ENCODE measurements around the gene CNN2.

The CNN2 gene

GRCh38 chr19:1011831-1012333, 14.5 kb upstream of the CNN2 start:
- Histone ChIP-seq H2AFZ (ENCODE audit: low read length, unreplicated experiment) (no peak overlapping the region), H3K79me2 (ENCODE audit: control insufficient read depth, insufficient read depth, low read length, unreplicated experiment) (peaks cover 35% of the 10 kb centered on the region), H3K4me3 (ENCODE audit: low read depth, low read length) (no peak overlapping the region), H3K27me3 (ENCODE audit: insufficient read depth, low read length) (no peaks in the 10 kb centered on the region), H3K36me3 (ENCODE audit: insufficient read depth, low read length) (no peaks in the 10 kb centered on the region), H3K27ac (ENCODE audit: low read depth, low read length) (no peak overlapping the region), H3K4me1 (ENCODE audit: control insufficient read depth, insufficient read depth, low read length, unreplicated experiment) (peaks cover 8% of the 10 kb centered on the region)

DNA sequence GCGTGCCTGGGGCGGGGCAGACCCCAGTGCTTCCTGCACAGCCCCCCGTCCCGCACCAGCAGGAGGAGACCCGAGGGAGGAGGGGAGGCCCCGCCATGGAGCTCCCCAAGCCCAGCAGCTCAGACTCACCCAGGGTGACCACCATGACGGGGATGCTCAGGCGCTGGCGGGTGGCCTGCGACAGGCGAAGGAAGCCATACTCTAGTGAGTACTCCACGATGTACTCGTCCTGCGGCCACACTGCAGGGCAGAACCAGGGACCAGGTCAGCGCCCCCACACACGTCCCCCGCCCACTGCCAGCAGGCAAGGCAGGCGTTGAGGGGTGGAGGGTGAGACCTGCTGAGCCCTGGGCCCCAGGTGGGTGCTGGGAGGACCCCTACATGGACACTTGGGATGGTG, 14.1 kb upstream of the CNN2 start:
- Histone ChIP-seq H3K79me2 (ENCODE audit: control insufficient read depth, insufficient read depth, low read length, unreplicated experiment) (peaks cover 40% of the 10 kb centered on the region), H3K27me3 (ENCODE audit: insufficient read depth, low read length) (no peaks in the 10 kb centered on the region), H3K4me3 (ENCODE audit: low read depth, low read length) (no peak overlapping the region), H3K4me1 (ENCODE audit: control insufficient read depth, insufficient read depth, low read length, unreplicated experiment) (peaks cover 12% of the 10 kb centered on the region), H3K36me3 (ENCODE audit: insufficient read depth, low read length) (no peaks in the 10 kb centered on the region), H3K27ac (ENCODE audit: low read depth, low read length) (no peak overlapping the region), H2AFZ (ENCODE audit: low read length, unreplicated experiment) (no peak overlapping the region)

- Histone ChIP-seq H3K4me1 (ENCODE audit: control insufficient read depth, insufficient read depth, low read length, unreplicated experiment) (peaks cover 21% of the 10 kb centered on the region), H3K79me2 (ENCODE audit: control insufficient read depth, insufficient read depth, low read length, unreplicated experiment) (peaks cover 48% of the 10 kb centered on the region), H3K27me3 (ENCODE audit: insufficient read depth, low read length) (no peaks in the 10 kb centered on the region), H3K27ac (ENCODE audit: low read depth, low read length) (no peak overlapping the region), H2AFZ (ENCODE audit: low read length, unreplicated experiment) (no peak overlapping the region), H3K4me3 (ENCODE audit: low read depth, low read length) (no peak overlapping the region), H3K36me3 (ENCODE audit: insufficient read depth, low read length) (no peaks in the 10 kb centered on the region)
Observed at GRCh38 chr19:1013218-1013617, 13.2 kb upstream of the CNN2 start.

DNA sequence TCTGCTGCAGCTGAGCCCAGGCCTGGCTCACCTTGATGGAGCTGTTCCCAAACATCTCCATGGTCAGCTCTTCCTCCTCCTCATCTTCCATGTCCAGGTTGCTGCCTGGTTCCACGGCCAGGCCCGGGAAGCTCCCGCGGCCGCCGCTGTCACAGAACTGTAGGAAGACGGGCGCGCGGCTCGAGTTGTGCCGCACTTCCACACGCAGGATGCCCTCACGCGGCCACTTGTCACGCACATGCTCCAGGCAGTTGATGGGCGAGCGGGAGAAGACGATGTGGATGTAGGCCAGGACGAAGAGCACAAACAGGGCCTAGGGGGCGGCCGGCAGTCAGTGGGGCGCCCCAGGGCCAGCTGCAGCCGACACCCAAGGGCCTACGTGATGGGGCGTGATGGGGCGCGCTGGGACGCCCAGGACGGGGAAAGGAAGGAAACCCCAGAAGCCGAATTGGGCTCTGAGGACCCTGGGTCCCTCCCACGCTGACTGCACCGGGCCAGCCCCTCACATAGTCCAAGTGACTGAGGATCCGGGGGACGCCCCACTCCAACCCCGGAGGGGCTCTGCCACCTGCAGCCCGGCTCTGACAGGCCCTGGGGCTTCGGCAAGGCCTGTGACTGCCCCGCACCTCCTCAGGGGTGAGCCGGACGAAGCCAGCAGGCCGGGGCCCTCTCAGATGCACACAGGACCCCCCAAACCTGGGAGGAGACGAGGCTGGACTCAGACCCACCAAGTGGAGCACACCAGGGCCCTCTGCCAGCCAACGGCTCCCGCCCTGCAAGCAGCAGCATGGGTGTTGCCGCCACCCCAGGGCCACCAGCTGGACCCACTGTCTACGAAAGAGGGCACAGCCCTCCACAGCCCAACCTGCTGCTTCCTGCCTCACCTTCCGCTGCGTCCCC, 12.0 kb upstream of the CNN2 start:
- Histone ChIP-seq H3K27ac (ENCODE audit: low read depth, low read length) (no peak overlapping the region), H3K4me1 (ENCODE audit: control insufficient read depth, insufficient read depth, low read length, unreplicated experiment) (peaks cover 27% of the 10 kb centered on the region), H3K4me3 (ENCODE audit: low read depth, low read length) (no peak overlapping the region), H3K79me2 (ENCODE audit: control insufficient read depth, insufficient read depth, low read length, unreplicated experiment) (peaks cover 60% of the 10 kb centered on the region), H2AFZ (ENCODE audit: low read length, unreplicated experiment) (no peak overlapping the region), H3K27me3 (ENCODE audit: insufficient read depth, low read length) (no peaks in the 10 kb centered on the region), H3K36me3 (ENCODE audit: insufficient read depth, low read length) (no peaks in the 10 kb centered on the region)

DNA sequence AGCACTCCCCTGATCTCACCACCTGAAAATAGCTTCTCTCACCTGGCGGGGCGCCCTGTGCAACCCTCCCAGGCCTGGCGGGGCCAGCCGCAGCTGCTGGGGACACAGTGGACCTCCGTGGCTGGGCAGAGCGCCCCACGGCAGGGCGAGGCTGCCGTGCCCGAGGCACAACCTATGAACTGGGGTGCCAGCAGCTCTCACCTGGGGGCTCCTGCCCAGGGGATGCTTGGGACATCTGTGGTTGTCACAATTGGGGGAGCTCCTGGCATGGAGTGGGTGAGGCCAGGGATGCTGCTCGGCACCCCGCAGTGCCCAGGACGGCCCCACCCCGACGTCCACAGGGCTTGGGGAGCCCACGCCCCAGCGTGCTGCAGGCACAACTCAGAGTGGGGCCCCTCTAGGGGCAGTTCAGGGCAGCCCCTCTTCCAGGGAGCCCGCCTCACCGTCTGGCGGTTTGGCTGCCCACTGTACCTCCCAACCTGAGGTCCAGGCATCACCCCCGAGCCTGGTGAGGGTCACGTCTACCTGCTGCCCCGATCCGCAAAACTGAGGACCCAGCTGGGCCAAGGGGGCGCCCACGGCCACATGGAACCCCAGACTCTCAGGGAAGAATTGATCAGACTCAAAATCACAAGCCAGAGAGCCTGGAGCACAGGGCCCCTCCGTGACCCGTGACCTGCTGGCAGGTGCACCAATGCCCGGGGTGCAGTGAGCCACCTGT, 11.2 kb upstream of the CNN2 start:
- H3K36me3 ChIP-seq (ENCODE audit: insufficient read depth, low read length): no peaks in the 10 kb centered on the region
- no peak overlapping the region for H2AFZ ChIP-seq (ENCODE audit: low read length, unreplicated experiment)
- H3K27ac ChIP-seq (ENCODE audit: low read depth, low read length): no peak overlapping the region
- peaks cover 69% of the 10 kb centered on the region for H3K79me2 ChIP-seq (ENCODE audit: control insufficient read depth, insufficient read depth, low read length, unreplicated experiment)
- H3K27me3 ChIP-seq (ENCODE audit: insufficient read depth, low read length): no peaks in the 10 kb centered on the region
- peaks cover 27% of the 10 kb centered on the region for H3K4me1 ChIP-seq (ENCODE audit: control insufficient read depth, insufficient read depth, low read length, unreplicated experiment)
- no peak overlapping the region for H3K4me3 ChIP-seq (ENCODE audit: low read depth, low read length)

DNA sequence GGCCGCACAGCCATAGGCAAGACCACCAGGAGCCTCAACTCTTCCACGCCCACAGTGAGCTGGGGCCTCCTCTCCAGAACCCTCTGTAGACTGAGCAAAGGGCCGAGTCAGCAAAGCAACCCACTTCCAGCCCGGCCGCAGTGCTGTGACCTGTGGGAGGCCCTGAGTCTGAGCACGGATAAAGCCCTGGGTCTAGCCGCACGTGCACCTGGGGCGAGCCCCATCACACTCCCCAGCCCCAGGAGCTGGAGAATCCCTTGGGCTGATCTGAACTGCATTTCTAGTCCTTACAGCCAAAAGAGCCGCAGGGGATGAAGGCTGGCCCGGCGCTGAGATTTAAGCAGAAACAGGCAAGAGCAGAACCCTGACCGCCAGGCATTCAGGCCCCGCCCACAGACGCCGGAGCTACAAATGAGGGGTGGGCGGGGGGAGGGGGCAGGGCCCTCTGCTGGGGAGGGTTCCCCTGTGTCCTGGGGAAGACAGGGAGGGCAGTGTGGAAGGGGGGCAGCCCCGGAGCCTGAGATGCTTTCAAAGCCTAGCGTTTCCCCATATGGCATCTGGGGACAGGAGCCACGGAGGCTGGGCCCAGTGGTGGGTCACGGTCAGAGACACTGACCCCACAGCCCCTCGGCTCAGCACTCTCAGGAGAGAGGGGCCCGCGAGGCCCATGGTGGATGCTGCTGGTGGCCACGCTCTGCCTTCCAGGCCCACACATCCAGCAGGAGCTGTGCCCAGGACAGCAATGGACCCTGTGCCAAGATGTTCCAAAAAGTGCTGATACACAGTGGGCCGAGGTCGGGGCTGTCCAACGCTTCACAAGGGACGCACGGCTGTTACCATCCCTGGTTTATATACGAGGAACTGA, 10.4 kb upstream of the CNN2 start:
- Histone ChIP-seq H3K4me3 (ENCODE audit: low read depth, low read length) (no peak overlapping the region), H3K36me3 (ENCODE audit: insufficient read depth, low read length) (no peaks in the 10 kb centered on the region), H3K79me2 (ENCODE audit: control insufficient read depth, insufficient read depth, low read length, unreplicated experiment) (peaks cover 74% of the 10 kb centered on the region), H2AFZ (ENCODE audit: low read length, unreplicated experiment) (no peak overlapping the region), H3K4me1 (ENCODE audit: control insufficient read depth, insufficient read depth, low read length, unreplicated experiment) (peaks cover 27% of the 10 kb centered on the region), H3K27ac (ENCODE audit: low read depth, low read length) (peak overlapping the region; percentile 23; the same call in 1 of the 2 replicates), H3K27me3 (ENCODE audit: insufficient read depth, low read length) (no peaks in the 10 kb centered on the region)

- H3K27ac ChIP-seq (ENCODE audit: low read depth, low read length): peak overlapping the region; percentile 35; the same call in 1 of the 2 replicates
- 0 out of 2 replicates have a peak overlapping the region, but pooled peaks have one; percentile 29 for H3K4me3 ChIP-seq (ENCODE audit: low read depth, low read length)
- H3K4me1 ChIP-seq (ENCODE audit: control insufficient read depth, insufficient read depth, low read length, unreplicated experiment): peaks cover 27% of the 10 kb centered on the region
- no peaks in the 10 kb centered on the region for H3K36me3 ChIP-seq (ENCODE audit: insufficient read depth, low read length)
- no peak overlapping the region for H2AFZ ChIP-seq (ENCODE audit: low read length, unreplicated experiment)
- peaks cover 74% of the 10 kb centered on the region for H3K79me2 ChIP-seq (ENCODE audit: control insufficient read depth, insufficient read depth, low read length, unreplicated experiment)
- no peaks in the 10 kb centered on the region for H3K27me3 ChIP-seq (ENCODE audit: insufficient read depth, low read length)
Observed at GRCh38 chr19:1016647-1017114, 9.7 kb upstream of the CNN2 start.

DNA sequence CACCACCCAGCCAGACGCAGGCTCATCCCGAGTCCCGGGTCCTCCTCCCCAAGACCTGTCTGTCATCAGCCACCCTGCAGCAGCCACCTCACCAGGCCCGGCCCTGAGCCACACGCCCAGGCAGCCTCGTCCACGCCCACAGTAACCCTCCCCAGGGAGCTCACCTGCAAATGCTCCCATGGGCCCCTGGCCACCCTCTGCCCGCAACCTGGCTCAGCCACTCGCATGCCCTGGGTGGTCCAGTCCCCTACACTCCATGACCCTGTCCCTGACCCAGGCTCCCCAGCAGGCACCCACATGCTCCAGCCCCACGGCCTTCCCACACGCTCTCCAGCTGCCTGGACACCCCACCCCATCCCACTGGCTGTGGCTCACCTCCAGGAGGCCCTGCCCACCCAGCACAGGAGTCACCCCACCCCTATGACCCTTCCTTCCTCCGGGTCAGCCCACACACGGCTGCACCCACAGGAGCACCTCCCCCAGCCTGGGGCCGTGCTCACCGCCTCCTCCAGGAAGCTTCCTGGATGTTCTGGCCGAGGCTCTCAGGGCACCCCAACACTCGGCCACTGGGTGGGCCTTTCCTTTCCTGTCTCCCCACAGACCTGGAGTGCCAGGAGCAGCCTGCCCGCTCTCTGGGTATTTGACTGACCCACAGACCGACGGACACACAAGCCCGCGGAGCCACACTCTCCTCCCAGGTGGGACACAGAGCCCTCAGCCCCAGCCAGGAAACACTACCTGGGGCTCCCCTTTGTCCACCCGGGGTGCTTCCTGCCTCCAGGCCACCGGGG, 9.1 kb upstream of the CNN2 start:
- peaks cover 74% of the 10 kb centered on the region for H3K79me2 ChIP-seq (ENCODE audit: control insufficient read depth, insufficient read depth, low read length, unreplicated experiment)
- H3K36me3 ChIP-seq (ENCODE audit: insufficient read depth, low read length): no peaks in the 10 kb centered on the region
- peak overlapping the region; percentile 29; the same call in 1 of the 2 replicates for H3K4me3 ChIP-seq (ENCODE audit: low read depth, low read length)
- no peaks in the 10 kb centered on the region for H3K27me3 ChIP-seq (ENCODE audit: insufficient read depth, low read length)
- no peak overlapping the region for H2AFZ ChIP-seq (ENCODE audit: low read length, unreplicated experiment)
- H3K4me1 ChIP-seq (ENCODE audit: control insufficient read depth, insufficient read depth, low read length, unreplicated experiment): peaks cover 27% of the 10 kb centered on the region
- H3K27ac ChIP-seq (ENCODE audit: low read depth, low read length): peak overlapping the region; percentile 35; the same call in 1 of the 2 replicates

DNA sequence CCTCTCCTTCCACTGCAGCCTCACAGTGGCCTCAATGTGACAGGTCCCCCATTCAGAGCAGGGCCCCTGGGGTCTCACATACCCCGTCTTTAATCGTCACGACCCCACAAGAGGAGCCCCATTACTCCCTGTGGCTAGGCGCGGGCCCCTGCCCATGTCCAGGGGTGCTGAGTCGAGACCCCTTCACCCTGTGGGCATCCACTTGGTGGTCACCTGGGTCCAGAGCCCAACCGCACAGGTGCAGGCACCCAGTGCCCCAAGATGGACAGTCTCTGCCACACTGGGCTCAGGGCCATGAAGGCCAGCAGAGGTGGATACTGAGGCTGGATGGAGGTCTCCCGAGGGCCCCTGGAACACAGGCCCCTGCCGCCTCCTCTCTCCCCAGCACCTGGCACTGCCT, 8.5 kb upstream of the CNN2 start:
- no peak overlapping the region for H3K27ac ChIP-seq (ENCODE audit: low read depth, low read length)
- H3K36me3 ChIP-seq (ENCODE audit: insufficient read depth, low read length): no peaks in the 10 kb centered on the region
- no peak overlapping the region for H3K4me3 ChIP-seq (ENCODE audit: low read depth, low read length)
- peaks cover 27% of the 10 kb centered on the region for H3K4me1 ChIP-seq (ENCODE audit: control insufficient read depth, insufficient read depth, low read length, unreplicated experiment)
- no peak overlapping the region for H2AFZ ChIP-seq (ENCODE audit: low read length, unreplicated experiment)
- H3K27me3 ChIP-seq (ENCODE audit: insufficient read depth, low read length): no peaks in the 10 kb centered on the region
- H3K79me2 ChIP-seq (ENCODE audit: control insufficient read depth, insufficient read depth, low read length, unreplicated experiment): peaks cover 74% of the 10 kb centered on the region
